GM21526 (cell line): ENCODE results near the gene S100A16.
"Not testable (repeated sequence)": the region's sequence is repeated elsewhere in the genome, so short reads cannot be mapped to it uniquely, and the experiment has no call there.

Experiments
- ATAC-seq: cut with Tn5 transposase; IDR thresholded peaks from one replicate; pipeline ENCODE4 v1.9.1; 2021; ENCODE audit warnings: moderate library complexity; ENCODE audit not compliant: unreplicated experiment, low FRiP score

The S100A16 gene

DNA sequence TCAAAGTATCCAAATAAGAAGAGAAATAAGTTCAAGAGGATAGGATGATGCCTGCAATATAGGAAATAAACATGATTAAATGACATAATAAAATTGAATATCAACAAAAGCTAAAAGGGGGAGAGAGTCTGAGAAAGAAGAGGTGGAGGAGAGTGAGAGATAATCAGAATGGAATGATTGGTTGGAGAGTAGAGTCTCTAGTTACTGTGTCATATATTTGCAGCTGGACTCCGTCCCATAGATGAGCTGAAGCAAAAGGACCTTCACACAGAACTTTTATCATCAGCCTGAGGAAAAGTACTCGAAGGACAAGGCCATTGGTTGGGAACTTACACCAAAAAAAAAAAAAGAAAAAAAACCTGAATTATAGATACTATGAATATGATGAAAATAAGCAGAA, 24.5 kb downstream of the S100A16 start:
- no peak for ATAC-seq

DNA sequence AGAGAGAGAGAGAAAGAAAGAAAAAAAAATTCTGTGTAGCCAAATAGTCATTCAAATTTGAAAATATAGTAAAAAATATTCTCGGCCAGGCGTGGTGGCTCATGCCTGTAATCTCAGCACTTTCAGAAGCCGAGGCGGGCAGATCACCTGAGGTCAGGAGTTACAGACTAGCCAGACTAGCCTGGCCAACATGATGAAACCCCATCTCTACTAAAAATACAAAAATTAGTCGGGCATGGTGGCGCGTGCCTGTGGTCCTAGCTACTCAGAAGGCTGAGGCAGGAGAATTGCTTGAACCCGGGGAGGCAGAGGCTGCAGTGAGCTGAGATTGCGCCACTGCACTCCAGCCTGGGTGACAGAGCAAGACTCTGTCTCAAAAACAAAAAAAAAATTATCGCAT, 24.9 kb downstream of the S100A16 start:
- ATAC-seq: not testable (repeated sequence)

DNA sequence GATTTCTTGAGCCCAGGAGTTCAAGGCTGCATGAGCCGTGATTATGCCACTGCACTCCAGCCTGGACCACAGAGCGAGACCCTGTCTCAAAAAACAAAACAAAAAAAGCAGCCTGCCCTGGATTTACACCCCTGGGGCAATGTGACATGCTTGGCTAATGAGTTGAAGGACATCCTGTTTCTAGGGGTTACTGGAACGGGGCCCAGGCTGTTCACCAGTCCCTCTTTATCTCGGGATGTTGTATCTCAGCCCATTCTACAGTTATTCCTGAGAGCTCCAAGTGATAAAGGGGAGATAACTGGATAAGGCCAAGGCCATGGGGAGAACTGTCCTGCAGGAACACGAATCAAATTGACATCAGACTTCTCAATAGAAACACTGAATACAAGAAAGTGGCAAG, 25.6 kb downstream of the S100A16 start:
- no peak for ATAC-seq

DNA sequence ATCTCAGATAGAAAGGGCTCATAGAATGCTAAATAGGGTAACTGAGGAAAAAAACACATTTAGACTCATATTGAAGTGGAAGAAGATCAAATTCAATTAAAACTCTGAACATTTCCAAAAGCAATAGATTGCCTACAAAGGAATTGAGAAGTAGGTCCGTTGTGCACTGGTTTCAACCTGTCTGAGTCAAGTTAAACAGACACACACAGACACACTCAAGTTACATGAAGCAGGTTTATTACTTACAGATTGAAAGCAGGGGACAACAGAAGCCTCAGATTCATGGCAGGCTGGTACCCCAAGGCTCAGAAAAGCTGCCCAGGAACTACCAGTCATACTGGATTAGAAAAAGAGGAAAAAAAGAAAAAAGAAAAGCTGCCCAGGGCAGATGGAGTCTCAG, 26.6 kb downstream of the S100A16 start:
- ATAC-seq: no peak

DNA sequence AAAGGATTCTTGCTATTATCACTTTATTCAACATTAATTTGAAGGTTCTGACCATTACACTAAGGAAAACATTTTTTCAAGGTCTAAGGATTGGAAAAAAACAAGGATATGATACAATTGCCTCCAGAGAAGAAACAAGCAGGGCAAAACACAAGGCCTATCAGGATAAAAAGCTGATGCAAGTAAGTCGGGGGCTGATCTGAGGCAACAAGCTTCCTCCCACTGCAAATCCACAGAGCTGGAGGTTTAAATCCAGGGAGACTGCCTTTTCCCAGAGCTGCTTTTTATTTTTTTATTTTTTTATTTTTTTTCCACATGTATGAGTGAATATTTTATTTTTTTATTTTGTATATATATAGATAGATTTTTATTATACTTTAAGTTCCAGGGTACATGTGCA, 27.9 kb downstream of the S100A16 start:
- ATAC-seq: no peak

DNA sequence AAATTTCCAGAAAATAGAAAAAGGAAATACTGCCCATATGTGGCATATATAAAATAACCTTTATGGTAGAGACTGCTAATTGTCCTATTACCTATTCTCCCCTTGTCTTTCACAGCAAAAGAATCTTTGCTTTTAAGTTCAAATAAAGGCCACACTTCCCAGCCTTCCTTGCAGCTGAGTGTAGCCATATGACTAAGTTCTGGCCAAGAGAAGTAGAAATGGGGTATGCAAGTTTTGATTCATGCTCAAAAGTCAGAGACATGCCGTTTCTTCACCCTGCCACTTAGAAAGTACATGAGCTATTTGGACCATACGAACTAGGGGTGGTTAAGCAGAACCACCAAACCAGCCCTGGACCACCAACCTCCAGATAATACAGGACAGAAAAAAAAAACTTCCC, 29.0 kb downstream of the S100A16 start:
- no peak for ATAC-seq

DNA sequence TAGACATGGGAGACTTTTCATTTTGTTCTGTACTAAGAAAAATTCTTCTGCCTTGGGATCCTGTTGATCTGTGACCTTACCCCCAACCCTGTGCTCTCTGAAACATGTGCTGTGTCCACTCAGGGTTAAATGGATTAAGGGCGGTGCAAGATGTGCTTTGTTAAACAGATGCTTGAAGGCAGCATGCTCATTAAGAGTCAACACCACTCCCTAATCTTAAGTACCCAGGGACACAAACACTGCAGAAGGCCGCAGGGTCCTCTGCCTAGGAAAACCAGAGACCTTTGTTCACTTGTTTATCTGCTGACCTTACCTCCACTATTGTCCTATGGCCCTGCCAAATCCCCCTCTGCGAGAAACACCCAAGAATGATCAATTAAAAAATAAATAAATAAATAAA, 29.4 kb downstream of the S100A16 start:
- ATAC-seq: not testable (repeated sequence)

DNA sequence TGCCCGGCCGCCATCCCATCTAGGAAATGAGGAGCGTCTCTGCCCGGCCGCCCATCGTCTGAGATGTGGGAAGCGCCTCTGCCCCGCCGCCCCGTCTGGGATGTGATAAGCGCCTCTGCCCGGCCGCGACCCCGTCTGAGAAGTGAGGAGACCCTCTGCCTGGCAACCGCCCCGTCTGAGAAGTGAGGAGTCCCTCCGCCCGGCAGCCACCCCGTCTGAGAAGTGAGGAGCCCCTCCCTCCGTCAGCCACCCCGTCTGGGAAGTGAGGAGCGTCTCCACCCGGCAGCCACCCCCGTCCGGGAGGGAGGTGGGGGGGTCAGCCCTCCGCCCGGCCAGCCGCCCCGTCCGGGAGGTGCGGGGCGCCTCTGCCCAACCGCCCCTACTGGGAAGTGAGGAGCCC, 30.1 kb downstream of the S100A16 start:
- ATAC-seq: not testable (repeated sequence)

DNA sequence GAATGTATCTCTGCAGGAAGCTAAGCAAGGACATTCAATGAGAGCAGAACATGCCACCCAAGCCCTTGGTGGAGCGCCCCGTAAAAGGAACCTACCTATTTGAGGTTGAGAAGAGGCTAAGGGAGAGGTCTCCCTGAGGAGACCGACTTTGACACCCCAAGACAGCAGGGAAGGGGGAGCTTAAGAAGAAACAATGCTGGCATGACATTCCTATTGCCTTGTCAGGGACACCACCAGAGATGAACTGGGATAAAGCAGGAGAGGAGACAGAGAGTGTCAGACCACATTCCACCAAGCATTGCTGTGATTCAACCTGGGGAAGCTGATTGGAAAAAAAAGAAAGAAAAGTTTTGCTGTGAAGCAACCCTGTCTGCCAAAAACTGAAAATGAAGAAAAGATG, 34.0 kb downstream of the S100A16 start:
- ATAC-seq: no peak

DNA sequence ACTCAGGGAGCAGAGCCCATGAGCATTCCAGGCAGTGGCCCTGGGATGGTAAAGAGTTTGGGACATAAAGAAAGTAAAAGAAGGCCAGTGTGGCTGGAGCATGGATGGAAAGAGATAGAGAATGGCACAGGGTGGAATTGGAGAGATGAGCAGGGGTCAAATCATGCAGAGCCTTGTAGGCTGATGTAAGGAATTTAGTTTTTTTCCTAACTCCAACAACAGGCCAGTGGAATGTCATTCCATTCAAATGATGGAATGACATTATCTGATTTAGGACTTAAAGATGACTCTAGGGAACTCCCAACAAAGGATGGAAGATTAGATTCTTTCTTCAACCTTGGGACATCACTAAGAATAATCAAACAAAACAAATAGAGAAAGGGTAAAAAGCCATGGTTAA, 34.4 kb downstream of the S100A16 start:
- ATAC-seq: no peak

DNA sequence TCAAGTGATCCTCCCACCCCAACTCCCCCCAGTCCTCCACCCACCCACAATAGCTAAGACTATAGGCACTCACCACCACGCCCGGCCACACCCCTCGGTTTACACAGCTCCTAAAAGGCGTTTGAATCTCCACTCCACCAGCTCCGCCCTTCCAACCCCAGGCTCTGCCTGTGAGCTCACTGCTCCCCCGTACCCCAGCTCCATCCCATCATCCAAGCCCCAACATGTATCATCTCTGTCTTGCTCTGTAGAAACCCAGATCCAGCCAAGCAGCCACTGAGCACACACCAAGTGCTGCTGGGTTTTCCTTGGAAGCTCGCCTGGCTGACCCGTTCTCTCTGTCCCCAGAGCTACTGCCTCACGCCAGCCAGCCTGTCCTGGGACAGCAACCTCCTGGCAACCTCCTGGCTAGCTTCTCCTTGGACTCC, 35.3 kb downstream of the S100A16 start:
- ATAC-seq: no peak

DNA sequence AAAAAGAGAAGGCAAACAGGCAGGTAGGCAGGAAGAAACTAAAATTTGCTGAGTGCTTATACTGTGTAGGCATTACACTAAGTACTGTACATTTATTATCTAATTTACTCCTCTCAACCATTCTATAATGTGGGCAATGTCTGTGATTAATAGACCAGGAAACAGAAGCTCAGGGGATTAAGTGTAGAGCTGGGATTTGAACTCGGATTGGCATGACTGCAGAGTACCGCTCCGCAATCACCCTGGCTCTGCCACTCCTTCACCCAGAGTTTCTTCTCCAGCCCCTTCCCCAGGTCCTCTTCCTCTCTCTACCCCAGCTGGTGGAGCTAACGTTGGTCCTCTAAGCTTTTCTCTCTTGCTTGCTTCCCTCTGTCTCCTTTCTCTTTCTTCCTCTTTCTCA, 35.8 kb downstream of the S100A16 start:
- no peak for ATAC-seq

DNA sequence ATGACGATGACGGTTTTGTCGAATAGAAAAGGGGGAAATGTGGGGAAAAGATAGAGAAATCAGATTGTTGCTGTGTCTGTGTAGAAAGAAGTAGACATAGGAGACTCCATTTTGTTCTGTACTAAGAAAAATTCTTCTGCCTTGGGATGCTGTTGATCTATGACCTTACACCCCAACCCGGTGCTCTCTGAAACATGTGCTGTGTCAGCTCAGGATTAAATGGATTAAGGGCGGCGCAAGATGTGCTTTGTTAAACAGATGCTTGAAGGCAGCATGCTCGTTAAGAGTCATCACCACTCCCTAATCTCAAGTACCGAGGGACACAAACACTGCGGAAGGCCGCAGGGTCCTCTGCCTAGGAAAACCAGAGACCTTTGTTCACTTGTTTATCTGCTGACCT, 37.4 kb downstream of the S100A16 start:
- not testable (repeated sequence) for ATAC-seq

DNA sequence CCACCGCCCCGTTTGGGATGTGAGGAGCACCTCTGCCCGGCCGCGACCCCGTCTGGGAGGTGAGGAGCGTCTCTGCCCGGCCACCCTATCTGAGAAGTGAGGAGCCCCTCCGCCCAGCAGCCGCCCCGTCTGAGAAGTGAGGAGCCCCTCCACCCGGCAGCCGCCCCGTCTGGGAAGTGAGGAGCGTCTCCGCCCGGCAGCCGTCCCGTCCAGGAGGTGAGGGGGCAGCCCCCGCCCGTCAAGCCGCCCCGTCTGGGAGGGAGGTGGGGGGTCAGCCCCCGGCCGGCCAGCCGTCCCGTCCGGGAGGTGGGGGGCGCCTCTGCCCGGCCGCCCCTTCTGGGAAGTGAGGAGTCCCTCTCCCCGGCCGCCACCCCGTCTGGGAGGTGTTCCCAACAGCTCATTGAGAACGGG, 37.9 kb downstream of the S100A16 start:
- ATAC-seq: not testable (repeated sequence)

DNA sequence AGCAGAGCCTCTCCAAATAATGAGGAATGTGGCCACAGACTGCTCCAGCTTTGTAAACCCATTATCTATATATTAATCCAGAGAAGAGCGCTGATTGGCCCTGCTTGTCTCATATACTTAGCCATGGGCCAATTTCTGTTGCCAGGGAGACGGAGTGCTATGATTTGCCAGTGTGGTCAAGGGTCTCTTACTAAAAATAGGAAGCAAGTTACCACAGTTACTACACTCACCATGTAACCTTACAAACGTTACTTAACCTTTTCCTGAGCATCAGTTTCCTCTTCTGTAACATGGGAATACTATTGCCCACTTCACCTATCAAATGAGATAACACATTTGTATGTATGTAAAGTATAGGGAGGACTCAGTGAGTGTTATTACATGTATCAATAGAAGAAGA, 39.6 kb downstream of the S100A16 start:
- ATAC-seq: no peak

DNA sequence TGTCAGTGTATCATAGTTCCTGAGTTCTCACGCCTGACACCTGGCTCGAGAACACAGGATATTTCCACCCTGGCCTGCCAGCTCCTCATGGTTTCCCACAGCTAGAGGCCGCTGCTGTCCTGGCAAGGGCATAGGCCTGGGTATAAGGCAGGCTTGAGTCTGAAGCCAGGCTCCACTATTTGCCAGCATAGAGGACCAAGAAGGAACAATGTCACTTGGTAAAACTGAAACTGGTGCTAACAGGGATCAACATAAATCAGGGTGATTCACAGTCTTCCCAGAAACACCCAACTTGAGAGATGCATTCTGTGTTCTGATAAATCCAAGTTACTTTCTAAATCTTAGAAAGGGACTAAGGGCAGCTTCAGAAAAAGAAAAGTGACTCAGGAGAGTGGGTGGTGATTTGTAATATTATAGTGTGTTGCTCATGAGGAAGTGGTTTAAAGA, 40.3 kb downstream of the S100A16 start:
- no peak for ATAC-seq

DNA sequence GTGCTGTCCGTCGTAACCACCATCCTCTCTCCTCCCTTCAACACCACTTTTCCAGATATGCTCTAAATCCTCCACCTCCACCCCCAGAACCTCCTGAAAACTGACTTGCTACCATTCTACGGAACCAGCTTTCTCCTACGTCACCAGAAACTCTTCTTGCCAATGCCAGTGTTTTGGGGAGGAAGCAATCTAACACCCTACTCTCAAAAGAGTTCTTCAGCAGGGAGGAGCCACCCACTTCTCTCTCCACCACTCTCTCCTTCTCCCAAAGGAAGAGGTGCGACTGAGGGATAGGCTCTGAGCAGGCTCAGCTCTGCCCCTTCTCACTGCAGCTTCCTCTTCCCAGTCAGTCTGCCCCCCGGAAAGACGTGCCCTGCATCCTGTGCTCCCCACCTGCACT, 41.2 kb downstream of the S100A16 start:
- ATAC-seq: no peak

DNA sequence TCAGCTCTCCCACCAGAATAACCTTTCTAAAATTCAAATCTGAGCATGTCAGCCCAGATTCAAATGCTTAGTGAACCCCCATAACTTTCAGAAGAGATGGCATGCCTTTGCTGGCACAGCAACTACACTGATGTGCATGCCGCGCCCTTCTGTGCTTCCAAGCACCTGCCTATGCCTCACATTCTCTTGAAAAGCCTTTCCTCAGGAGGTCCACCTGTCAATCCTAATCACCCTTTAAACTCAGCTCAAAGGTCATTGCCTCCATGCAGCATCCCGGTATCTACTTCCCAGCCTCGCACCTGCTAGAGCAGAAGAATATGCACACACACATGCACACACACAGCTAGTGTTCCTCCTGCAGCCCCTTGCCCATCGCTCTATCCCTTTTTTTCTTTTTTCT, 42.1 kb downstream of the S100A16 start:
- no peak for ATAC-seq

DNA sequence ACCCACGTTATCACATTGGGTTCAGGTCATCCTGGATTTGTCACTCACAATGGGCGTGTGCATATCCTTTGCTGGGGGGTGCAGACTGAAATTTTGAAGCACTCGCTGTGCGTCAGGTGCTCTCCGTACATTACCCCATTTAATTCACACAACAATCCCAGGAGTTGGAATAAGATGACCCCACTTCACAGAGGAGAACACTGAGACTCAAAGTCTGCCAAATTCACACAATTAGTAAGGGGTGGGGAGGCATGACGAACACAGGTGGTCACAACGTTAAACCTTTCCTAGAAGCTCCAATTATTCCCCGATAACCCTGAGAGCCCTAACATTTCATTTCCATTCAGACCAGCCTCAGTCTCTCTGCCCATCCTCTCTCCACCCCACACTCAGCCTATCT, 43.5 kb downstream of the S100A16 start:
- no peak for ATAC-seq

DNA sequence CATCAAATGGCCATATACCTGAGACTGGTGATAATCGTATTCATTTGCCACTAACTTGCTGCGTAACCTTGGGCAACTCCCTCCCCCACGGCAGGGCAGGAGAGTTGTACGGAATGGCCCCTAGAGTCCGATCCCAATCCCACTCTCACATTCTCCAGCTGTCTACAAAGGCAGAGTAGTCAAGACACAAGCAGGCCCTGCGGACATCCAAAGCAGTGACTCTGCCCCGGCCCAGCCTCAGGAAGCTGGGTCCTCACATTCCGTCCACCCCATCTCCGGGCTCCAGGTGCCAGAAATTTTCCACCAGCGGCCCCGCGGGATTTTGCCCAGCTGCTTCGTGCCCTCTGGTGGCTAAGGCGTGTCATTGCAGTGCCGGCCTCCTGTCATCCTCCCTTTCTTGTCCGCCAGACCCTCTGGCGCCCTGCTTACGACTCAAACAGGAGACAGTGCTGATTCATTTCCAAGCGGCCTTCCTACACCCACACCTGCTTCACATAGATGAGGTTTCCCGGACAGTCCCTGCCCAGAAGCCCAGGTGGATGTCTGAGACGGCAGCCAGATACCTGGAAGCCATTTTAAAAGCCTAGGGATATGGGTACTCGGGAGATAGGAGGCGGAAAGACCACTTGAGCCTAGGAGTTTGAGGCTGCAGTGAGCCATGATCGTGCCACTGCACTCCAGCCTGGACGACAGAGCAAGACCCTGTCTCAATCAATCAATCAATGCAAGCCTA, 44.4 kb downstream of the S100A16 start:
- ATAC-seq: no peak

DNA sequence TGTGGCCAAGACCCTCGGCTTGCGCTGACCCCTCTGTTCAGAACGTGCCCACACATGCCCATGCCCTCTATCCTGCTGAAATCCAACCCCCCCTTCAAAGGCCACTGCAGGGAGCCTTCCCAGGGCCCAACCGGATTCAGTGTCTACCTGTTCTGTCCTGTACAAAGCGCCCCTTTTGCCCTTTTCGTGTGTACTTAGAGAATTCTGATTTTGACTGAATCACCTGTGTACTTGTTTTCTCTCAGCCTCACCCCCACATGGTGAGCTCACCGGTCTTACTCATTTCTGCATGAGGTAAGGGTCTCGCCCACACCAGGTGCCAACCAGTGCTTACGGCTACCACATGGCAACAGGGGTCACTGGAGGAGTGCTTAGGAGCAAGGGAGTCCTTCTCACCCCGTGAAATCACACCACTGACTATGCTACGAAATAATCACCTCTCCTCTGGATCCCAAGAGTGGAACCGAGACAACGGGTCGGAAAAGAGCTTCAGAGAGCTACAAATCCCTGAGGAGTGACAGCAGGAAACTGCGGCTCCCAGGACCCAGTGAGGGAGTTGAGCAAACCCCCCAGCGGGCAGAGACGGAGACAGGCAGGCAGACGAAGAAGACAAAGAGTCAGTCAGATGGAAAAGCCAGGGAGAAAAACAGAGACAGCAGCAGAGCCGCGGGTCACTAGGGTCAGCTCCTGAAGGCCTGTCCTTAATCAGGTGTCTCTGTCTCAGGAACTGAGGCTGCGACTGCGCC, 45.1 kb downstream of the S100A16 start:
- ATAC-seq: no peak
